H1 (cell line): ENCODE measurements around the gene NKTR.
"Not testable (repeated sequence)": the region's sequence is repeated elsewhere in the genome, so short reads cannot be mapped to it uniquely, and the experiment has no call there.

Source experiments
- ATF2 ChIP-seq: IDR thresholded peaks from 2 replicates; pipeline ENCODE4 v1.6.1; 2012; ENCODE audit warnings: low read length, inconsistent platforms
- CBX5 ChIP-seq: fragments of 300-800, 300-1000 bp; sonication (generic); IDR thresholded peaks from 2 replicates; pipeline ENCODE4 v1.7.1; 2016; ENCODE audit warnings: antibody characterized with exemption, low read length, low read depth
- CTCF ChIP-seq, 3 experiments: IDR thresholded peaks; 1 replicate in 2 of 3; 2 replicates in 1 of 3; pipeline versions ENCODE4 v1.5.1 to v1.6.1; 2011; ENCODE audit warnings: low read length in 3 of 3, mild to moderate bottlenecking in 3 of 3, inconsistent platforms in 2 of 3, low read depth in 1 of 3, moderate library complexity in 1 of 3; ENCODE audit not compliant: insufficient read depth in 1 of 3; ENCODE audit errors: control extremely low read depth in 1 of 3
- E2F6 ChIP-seq: IDR thresholded peaks from 2 replicates; pipeline ENCODE4 v1.6.1; 2012; ENCODE audit warnings: inconsistent platforms
- EZH2 ChIP-seq: fragments of 200-600 bp; sonication (generic); IDR thresholded peaks from 2 replicates; pipeline ENCODE4 v1.7.1; 2012; ENCODE audit warnings: low read depth, mild to moderate bottlenecking, moderate library complexity, low read length, inconsistent platforms; ENCODE audit not compliant: severe bottlenecking
- NRF1 ChIP-seq: IDR thresholded peaks from 2 replicates; pipeline ENCODE4 v1.6.1; 2011; ENCODE audit warnings: mild to moderate bottlenecking, low read depth, low read length, improper control_type of control experiment
- POLR2A ChIP-seq, 2 experiments: IDR thresholded peaks; 1 replicate in 1 of 2; 2 replicates in 1 of 2; pipeline ENCODE4 v1.6.1; 2011; ENCODE audit warnings: low read depth in 2 of 2, low read length in 2 of 2, mild to moderate bottlenecking in 2 of 2; ENCODE audit errors: control extremely low read depth in 1 of 2
- RAD21 ChIP-seq, 2 experiments: IDR thresholded peaks in 1 of 2; conservative IDR thresholded peaks in 1 of 2; 2 replicates each; pipeline ENCODE4 v1.6.1; 2011; ENCODE audit warnings: low read depth in 2 of 2, low read length in 2 of 2, improper control_type of control experiment in 1 of 2, inconsistent platforms in 1 of 2, mild to moderate bottlenecking in 1 of 2, moderate library complexity in 1 of 2
- ZNF274 ChIP-seq: IDR thresholded peaks from 2 replicates; pipeline ENCODE4 v1.7.0; 2012; ENCODE audit warnings: low read length, borderline replicate concordance; ENCODE audit errors: extremely low read depth

- TF ChIP-seq CTCF (IDR thresholded peaks at IDR 0.05; ENCODE audit: control extremely low read depth in 1 of 3, insufficient read depth in 1 of 3, low read depth in 1 of 3, low read length in 3 of 3); E2F6; NRF1; RAD21 (IDR thresholded peaks at IDR 0.05 in 1 of 2, conservative IDR thresholded peaks at IDR 0.05 in 1 of 2; ENCODE audit: low read depth in 2 of 2, low read length in 2 of 2); POLR2A (IDR thresholded peaks at IDR 0.05; ENCODE audit: control extremely low read depth in 1 of 2, low read depth in 2 of 2, low read length in 2 of 2); ATF2; EZH2; CBX5; ZNF274: not testable (repeated sequence)
Measured at GRCh38 chr3:42579346-42579745, 21.1 kb upstream of the NKTR start.
